IPS-NIHi7 (cell line): ENCODE data around the gene CCDC50.

ENCODE experiments used
- DNase-seq: peaks from one replicate; pipeline ENCODE4 v3.0.0; 2012; ENCODE audit warnings: mixed read lengths; ENCODE audit errors: extremely low spot score

Gene CCDC50, protein sequence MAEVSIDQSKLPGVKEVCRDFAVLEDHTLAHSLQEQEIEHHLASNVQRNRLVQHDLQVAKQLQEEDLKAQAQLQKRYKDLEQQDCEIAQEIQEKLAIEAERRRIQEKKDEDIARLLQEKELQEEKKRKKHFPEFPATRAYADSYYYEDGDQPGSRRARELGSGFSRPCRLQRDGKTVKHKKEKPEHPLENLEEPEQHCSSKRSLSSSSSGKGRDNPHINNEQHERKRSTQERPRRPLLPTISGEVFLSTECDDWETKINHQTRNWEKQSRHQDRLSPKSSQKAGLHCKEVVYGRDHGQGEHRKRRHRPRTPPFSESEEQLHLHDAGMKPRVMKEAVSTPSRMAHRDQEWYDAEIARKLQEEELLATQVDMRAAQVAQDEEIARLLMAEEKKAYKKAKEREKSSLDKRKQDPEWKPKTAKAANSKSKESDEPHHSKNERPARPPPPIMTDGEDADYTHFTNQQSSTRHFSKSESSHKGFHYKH

DNA sequence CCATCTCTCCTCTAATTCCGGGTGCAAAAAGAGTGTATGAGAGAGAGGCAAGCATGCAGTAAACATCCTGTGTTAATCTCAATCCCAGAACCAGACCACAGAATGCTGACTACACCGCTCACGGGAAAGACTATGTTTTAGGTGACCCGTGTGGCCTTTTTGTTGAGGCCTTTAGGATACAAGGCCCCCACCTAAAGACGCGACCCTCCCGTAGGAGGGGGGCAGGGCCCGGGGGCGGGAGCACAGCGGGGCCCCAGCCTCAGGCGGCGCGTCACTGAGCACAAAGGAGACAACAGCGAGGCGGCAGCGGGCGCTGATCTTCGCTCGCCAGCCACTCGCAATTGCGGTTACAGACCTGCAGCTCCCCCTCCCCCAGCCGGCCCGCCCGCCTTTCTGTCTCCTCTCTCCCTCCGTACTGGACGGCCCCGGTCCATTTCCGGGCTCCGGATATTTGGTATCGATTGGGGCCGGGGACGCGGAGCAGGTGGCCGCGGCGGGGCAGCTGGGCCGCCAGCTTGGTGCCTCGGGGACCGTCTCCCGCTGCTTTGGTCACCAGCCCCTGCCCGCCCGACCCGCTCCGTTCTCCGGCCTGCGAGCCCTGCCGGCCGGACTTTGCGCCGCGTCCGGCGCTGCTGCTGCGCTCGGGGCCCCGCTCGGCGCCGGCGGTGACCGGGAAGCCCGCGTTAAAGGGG is at the start of gene CCDC50:
CCDC50 (plus strand) TSS at position 433 of the 692 bp plus-strand sequence. CDS start 281 bp downstream, outside the sequence.
- DNase-seq, result peak; percentile 81

DNA sequence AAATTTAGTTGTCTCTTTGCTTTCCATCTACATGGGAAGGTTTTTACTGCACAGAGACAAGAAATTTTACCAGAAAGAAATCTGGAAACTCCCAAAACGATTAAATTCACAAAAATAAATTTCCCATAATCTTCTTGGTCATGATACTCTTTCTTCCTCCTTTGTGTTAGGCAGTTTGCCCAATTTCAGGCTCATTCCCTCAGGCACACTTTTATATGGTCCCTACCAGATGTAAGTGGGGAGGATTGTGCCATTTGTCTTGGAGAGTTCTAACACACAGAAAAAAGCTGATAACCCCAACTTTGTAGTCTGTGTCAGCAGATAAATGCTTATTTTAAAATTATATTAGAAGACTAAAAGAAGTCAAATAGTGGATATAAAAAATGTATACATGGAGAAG is 49.1 kb upstream of the CCDC50 start:
- DNase-seq, result no peak

DNA sequence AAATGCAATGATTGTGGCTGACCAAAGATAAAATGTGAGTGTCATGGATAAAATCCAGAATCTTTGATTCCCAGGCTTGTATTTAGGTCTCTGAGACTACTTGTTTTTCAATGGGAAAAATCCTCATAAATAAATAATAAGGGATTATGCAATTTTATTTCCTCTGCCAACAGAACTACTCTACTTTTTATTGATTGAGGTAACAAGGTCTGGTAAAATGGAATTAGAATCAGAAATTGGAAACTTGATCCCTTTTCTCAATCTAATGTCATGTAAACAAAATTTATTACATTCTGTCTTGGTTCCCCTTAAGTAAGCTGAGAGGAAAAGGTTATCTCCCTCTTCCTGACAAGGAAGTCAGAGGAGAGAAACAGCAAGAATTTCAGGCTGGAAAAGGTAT is 48.3 kb upstream of the CCDC50 start:
- DNase-seq, result no peak

DNA sequence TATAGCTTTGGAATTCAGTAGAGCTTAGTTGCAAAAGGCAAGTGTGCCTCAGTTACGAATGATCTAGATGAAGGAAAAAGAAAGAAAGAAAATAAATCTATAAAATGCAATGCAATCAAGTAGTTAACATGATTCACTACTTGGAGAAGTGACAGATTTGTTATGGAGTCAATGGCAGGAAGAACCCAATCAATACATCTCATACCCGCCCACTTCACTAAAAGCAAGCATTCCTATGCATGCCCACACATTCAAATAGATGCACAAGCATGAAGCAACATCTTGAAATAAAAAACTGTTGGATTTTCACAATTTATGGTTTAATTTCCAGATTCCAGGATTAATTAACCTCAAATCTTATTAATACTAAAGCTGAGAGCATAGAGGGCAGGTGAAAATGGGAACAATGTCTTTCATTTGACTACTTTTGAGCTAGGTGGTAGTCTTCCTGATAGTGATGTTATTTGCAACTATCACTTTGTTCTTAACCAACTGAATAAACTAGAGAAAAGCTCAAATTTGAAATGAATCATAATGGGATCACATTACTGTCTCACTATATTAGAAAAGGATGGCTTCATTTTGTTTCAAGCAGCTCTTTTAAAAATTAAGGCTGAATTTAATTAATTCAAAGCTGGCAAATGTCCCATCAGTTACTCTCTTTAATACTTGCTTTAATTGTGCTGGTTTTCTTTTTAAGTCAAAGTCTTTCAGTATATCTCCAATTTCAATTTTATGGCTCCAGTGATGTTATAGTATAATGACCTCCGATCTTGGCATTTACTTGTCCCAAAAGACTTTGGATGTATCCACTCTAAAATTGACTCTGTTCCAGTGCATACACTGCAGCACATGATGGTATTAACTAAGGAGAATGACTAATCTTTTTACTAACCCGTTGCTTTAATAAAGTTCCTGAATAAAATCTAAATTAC is 46.7 kb upstream of the CCDC50 start:
- DNase-seq, result no peak

DNA sequence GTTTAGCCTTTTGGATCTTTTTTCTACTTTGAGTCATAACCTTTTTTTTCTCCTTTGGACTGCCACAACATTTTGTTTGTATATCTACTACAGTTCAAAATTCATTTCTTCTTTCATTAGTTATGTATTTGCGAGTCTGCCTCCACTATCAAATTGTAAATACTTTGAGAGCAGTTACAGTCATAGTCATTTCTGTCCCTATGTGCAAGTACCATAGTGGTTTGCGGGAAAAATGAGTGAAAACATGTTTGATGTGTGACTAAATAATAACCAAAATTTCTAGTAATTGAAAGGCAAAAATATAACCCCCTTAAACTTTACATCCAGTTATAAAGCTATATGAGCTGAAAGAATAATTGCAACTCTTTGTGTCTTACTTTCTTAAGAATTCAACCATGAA is 45.8 kb upstream of the CCDC50 start:
- no peak for DNase-seq

DNA sequence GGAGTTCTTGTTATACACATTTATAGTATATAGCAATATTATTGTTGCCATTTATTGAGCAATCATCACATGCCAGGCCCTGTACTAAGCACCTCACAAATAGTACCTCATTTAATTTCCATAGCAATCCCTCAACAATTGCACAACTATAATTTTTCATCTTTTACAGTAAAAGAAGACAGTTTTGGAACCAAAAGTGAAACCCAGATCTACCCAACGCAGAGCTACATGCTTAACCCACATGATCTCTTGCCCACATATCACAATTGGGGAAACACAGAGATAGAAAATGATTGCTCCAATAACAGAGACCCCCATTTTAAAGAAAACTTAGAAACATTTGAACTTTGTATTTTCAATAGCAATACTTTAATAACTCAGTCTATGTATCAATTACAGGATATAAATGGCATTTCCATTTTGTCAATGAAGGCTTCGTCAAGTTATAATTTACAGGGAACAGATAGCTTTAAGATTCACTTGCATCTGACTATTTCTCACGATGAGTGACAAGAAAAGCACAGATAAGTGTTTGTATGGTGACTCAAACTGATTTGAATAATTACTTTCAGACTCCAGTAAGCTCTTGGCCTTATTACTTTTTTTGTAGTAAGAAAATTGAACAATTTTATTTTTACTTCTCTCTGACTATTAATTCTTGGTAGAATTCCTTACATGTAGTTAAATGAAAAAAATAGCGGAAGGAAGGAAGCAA is 38.7 kb upstream of the CCDC50 start:
- no peak for DNase-seq

DNA sequence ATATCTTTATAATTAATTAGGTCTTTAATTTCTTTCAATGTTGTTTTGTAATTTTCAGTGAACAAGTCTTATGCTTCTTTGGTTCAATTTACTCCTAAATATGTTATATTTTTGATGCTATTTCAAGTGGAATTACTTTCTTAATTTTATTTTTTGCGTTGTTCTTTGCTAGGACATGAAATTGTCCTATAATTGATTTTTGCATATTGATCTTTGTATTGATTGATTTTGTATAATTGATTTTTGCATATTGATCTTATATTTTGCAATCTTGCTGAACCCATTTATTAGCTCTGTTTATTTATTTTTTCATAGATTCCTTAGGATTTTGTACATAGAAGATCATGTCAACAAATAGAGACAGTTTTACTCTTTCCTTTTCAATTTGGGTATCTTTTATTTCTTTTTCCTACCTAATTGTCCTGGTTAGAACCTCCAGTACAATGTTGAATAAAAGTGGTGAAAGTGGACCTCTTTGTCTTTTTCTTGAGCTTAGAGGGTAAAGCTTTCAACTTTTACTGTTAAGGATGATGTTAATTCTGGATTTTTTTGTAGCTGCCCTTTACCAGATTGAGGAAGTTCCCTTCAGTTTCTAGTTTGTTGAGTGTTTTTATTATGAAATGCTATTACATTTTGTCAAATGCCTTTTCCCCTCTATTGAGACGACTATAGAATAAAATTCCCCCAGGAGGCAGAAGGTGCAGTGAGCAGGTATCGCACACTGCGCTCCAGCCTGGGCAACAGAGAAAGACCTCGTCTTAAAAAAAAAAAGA is 36.8 kb upstream of the CCDC50 start:
- DNase-seq, result no peak

DNA sequence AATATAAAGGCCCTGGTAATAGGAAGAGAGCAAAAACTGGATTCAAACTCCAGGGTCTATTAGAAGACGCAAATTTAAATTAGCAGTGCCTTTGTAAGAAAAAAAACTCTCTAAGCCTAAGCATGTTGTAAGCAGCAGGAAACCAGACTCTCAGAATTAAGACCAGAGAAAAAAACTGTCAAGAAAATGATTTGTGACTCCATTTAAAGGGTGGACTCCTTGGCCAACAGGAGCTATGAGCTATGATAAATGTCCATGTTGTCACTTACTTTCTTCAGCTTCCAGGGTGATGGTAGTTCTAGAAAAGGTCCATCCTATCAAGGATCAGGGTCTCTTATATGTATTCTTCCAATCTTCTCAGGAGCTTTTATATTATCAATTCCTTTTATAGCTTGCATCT is 34.9 kb upstream of the CCDC50 start:
- DNase-seq, result no peak

DNA sequence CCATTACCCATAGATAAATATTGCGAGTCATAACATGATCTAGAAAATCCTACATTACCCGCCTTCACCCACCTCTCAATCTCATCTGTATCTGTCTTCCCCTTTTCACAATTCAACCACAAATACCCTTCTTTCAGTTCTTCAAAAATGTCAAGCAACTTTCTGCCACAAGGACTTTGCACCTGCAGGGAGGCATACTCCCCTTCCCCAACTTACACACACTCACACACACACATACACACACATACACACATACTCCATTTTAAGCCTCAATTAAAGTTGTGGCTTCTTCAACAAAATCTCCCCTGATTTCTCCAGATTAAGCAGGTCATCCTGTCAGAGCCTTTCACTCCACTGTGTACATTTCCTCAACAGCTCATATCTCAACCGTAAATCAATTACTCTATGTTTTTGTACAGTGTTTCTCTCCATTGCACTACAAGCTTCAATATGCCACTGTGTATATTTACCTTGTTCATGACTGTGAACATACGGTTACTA is 33.1 kb upstream of the CCDC50 start:
- no peak for DNase-seq

DNA sequence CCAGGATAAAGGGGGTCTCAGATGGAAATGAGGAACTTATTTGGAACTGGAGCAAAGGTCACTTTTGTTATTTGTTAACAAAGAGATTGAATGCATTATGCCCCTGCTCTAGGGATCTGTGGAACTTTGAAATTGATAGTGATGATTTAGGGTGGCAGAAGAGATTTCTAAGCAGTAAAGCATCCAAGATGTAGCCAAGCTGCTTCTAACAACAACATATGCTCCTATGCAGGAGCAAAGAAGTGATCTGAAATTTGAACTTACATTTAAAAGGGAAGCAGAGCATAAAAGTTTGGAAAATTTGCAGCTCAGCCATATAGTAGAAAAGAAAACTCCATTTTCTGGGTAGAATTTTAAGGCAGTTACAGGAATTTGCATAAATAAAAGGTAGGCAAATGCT is 30.3 kb upstream of the CCDC50 start:
- DNase-seq, result no peak

DNA sequence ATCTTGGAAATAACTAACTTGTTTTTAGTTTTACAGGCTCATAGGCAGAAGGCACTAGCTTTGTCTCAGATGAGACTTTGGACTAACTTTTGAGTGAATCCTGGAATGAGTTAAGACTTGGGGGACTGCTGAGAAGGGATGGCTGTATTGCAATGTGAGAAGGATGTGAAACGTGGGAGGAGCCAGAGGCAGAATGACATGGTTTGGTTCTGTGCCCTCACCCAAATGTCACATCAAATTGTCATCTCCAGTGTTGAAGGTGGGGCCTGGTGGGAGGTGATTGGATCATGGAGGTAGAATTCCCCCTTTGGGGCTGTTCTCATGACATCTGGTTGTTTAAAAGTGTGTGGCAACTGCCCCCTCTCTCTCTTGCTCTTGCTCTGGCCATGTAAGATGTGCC is 28.8 kb upstream of the CCDC50 start:
- DNase-seq, result no peak

DNA sequence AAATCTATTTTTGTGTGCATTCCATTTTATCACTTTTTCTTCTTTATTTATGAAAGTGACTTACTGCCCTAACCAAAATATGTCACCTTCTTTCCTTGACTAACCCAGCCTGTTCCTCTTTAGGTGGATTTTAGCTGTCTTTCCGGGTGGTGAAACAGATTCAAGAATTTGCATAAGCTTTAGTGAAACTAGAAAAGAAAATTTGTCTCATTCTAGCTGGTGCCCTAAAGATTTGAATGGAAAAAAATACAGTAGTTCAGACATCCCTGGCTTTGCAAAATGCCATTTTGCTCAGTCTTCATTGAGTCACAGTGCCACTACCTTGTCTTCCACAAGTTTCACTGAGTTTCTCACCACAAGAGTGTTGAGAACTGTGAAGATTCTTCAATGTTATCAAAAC is 28.2 kb upstream of the CCDC50 start:
- no peak for DNase-seq

DNA sequence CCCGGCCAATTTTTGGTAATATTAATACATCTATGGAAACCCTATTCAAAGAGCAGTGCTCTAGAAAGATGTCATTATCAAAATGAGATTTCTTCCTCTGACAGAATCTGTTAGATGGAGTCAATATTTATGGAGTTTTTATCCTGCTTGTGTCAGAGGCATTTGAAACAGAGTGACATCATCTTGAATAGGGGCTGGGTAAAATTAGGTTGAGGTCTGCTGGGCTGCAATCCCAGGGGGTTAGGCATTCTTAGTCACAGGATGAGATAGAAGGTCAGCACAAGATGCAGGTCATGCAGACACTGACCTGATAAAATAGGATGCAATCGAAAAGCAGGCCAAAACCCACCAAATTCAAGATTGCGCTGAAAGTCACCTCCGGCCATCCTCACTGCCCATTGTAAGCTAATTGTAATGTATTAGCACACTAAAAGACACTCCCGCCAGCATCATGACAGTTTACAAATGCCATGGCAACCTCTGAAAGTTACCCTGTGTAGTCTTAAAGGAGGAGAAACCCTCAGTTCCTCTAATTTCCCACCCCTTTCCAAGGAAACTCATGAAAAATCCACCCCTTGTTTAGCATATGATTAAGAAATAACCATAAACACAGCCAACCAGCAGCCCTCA is 27.3 kb upstream of the CCDC50 start:
- DNase-seq, result peak; percentile 13

DNA sequence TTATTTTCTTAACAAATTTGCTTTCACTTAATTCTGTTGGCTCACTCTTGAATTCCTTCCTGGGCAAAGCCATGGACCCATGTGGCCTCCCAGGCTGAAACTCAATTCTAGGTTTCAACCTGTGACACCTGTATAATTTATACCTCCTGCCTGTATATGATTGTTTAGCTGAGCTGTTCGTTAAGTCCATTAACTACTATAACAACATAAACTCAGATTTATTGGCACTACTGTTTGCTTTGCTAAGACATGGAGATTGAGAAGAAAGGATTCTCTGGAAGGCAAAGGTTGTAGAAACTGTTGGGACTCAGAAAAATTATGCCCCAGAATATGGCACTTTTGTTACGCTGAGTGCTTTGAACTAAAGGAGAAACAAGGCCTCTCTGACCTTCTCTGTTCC is 26.7 kb upstream of the CCDC50 start:
- no peak for DNase-seq

DNA sequence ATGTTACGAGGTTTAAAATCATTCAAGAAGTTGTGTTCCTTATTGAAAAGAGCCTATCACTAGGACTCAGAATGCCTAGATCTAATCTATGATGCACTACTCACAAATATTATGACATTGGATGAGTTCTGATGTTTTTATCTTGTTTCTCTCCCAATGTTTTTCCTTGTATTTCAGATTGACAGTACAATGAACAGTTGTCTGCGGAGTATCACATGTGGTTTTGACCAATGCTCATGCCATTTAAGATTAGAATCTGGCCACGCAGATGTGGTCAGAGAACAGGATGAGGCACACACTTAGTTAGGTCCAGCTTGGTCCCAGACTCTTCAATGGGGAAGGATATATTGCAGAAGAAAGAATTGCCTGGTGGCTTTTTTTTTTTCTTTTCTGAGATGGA is 25.6 kb upstream of the CCDC50 start:
- no peak for DNase-seq

DNA sequence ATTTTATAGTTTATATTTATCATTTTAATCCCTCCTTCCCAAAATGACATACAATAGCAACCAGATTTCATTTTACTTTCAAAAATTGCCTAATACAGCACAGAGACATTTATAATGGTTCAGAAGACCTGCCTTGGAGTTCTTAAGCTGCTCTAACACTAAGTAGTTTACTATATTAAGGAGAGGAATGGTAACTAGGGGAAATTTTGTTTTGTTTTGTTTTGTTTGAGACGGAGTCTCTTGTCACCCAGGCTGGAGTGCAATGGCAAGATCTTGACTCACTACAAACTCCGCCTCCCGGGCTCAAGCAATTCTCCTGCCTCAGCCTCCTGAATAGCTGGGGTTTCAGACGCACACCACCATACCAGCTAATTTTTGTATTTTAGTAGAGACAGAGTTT is 22.8 kb upstream of the CCDC50 start:
- no peak for DNase-seq

DNA sequence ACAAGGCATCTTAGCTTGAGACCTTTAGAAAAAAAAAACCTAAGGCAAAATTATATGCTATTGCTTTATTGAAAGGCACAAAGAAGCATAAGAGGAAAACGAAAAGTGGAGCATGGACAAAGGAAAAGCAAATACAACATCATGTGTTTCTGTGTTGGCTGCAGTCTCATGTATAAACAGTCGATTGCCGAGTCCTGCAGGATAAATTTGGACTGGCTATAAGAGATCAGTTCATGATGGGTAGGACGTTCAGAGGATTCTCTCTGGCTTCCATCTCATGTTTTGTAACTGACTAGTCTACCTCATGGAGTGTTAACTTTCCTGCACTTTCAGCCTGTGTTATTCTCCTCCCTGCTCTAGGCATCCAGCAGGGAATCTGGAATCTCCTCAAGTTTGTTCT is 21.9 kb upstream of the CCDC50 start:
- DNase-seq, result no peak

DNA sequence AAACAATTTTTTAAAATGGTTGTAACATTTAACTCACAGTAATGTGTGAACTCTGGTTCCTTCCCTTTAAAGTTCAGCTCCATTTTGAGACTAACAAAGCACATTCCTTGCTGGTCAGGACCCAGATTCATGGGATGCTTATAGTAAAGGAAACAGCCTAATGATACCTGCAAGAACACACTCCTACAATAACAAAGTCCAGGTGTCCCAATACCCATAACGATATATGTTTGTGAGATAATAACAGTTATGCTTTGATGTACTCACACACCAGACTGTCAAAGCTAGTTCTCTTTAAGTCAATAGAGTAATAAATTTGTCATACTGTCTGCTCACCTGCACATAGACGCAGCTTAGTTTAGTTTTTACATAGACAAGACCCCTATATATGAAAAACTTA is 15.9 kb upstream of the CCDC50 start:
- no peak for DNase-seq

DNA sequence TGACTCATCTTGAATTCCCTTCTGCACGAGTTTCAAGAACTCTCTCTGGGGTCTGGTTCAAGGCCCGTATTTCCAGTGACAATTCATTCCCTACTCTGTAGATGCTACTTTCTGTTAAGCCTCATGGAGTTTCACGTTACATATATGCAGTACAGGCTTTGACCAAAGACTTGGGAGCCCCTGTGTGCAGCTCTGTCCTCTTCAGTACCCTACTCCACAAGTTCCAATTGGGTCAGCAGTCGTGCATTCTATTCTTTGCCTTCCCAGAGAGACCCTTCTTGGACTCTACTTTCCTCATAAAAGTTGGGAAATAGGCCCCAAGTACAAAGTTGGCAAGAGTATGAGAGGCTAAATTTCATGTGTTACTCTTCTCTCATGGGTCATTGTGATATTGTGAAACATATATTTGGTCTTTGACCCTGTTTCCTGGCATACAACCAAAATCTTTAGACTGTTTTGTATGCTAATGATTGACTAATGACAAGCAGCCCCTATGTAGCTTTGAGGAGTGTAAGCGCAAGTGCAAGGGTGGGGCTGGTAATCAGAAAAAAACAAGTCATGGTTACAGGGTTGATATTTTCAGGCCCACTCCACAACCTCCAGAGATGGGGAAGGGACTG is 15.0 kb upstream of the CCDC50 start:
- DNase-seq, result no peak
